Mucosa of stomach (tissue), 1 donor: ENCODE results near the gene VAC14.

Experiments
- H3K27me3 ChIP-seq: one replicate; pipeline ENCODE4 v1.7.0; 2013; ENCODE audit warnings: mild to moderate bottlenecking, low read length; ENCODE audit not compliant: control insufficient read depth, insufficient read depth
- H3K36me3 ChIP-seq: one replicate; pipeline ENCODE4 v1.7.0; 2013; ENCODE audit warnings: low read length; ENCODE audit not compliant: control insufficient read depth, insufficient read depth
- H3K4me1 ChIP-seq: one replicate; pipeline ENCODE4 v1.7.0; 2013; ENCODE audit warnings: mild to moderate bottlenecking, low read length; ENCODE audit not compliant: control insufficient read depth, insufficient read depth
- H3K4me3 ChIP-seq: one replicate; pipeline ENCODE4 v1.7.0; 2013; ENCODE audit warnings: low read length
- H3K9ac ChIP-seq: one replicate; pipeline ENCODE4 v1.7.0; 2013; ENCODE audit warnings: mild to moderate bottlenecking, low read length, moderate library complexity
- H3K9me3 ChIP-seq: one replicate; pipeline ENCODE4 v1.7.0; 2013; ENCODE audit warnings: mild to moderate bottlenecking, low read length, moderate library complexity; ENCODE audit not compliant: control insufficient read depth
- donor health status: Pancreatic carcinoma.

VAC14 gene

GRCh38 chr16:70696355-70696754 lies 104.6 kb downstream of the VAC14 start:
- Histone ChIP-seq H3K9me3 (no peaks in the 10 kb centered on the region), H3K9ac (peak overlapping the region; percentile 32), H3K4me1 (peaks cover 60% of the 10 kb centered on the region), H3K27me3 (no peaks in the 10 kb centered on the region), H3K4me3 (no peak overlapping the region), H3K36me3 (no peaks in the 10 kb centered on the region)

DNA sequence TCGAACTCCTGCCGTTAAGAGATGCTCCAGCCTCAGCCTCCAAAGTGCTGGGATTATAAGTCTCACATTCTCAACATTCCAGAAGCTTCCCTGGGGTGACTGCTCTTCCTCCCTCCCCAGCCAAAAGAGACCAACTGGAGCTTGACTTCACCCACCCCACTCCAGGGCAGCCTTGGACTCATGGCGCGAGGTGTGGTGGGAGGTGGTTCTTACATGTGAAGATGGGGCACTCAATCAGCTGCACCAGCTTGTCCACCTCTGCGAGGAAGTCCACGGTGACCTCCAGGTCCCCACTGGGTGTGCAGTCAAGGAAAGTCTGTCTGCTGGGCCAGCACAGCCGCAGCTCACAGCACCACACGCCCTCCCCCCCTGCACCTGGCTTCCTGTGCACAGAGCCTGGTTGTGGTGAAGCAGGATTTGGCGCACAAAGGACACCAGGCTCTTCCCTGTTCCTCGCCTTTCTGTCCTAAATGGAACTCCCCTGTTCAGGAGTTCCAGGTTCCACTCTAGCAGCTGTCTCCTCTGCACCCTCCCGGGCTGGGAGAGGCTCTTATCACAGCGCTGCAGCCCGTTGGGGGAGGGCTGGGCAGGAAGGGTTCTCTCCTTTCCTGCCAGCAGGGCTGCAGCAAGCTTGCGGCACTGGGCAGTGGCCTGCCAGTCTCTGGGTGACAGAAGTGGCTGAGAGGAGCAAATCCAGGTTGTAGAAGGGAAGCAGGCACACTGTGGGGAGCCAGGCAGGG lies 105.5 kb downstream of the VAC14 start:
- Histone ChIP-seq H3K27me3 (no peaks in the 10 kb centered on the region), H3K4me3 (no peak overlapping the region), H3K9me3 (no peaks in the 10 kb centered on the region), H3K36me3 (no peaks in the 10 kb centered on the region), H3K9ac (no peak overlapping the region), H3K4me1 (peaks cover 68% of the 10 kb centered on the region)

DNA sequence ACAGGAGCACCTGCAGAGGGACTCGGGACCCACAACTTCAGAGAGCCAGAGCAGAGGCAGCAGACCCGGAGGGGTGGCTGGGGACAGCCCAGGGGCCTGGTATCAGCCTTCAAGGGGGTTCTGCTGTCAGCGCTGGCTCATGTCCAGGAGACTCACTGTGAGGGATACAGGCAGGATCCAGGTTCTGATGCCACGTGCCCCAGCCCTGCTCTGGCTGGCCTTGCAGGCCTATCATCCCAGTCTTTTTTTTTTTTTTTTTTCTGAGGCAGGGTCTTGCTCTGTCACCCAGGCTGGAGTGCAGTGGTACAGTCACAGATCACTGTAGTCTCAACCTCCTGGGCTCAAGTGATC lies 106.1 kb downstream of the VAC14 start:
- no peaks in the 10 kb centered on the region for H3K36me3 ChIP-seq
- H3K4me1 ChIP-seq = peaks cover 70% of the 10 kb centered on the region
- no peak overlapping the region for H3K9ac ChIP-seq
- H3K4me3 ChIP-seq = no peak overlapping the region
- H3K9me3 ChIP-seq = no peaks in the 10 kb centered on the region
- H3K27me3 ChIP-seq = no peaks in the 10 kb centered on the region

- no peaks in the 10 kb centered on the region for H3K36me3 ChIP-seq
- no peak overlapping the region for H3K4me3 ChIP-seq
- peak overlapping the region; percentile 39 for H3K9ac ChIP-seq
These were observed 106.7 kb downstream of the VAC14 start for GRCh38 chr16:70694088-70694867.

DNA sequence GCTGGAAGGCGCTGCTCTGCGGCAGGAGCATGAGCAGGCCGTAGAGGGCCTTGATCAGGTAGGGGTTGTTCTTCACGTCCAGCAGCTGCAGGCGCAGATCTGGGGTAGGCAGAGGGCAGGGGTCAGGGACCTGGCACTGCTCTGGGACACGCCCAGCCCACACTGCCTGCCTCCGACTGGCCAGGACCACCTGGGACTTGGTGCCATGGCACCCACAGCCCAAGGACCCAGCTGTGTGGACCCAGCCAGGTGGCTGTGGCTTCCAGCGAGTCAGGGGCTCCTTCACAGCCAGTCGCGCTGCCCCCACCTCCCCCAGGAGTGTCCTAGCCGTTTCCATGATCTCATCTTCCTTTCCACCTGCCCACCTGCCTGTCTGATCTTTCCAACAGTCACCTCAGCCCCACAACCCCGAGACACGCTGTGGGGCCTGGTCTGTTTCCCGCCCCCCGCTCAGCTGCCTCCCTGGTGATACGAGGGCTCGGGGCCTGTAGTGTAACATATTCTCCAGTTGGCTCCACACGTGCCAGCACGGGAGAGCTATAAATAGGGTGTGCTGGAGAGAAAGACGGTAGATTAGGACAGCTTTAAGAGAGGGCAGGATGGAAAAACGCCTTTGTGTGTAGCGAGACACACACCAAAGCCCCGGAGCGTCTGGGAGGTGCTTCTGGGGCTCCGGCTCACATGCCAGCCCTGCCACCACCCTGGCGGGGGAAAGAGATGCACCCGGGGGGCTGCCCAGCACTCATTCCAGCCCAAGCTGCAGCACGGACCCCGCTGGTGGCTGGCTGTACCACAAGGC lies 107.9 kb downstream of the VAC14 start:
- Histone ChIP-seq H3K9me3 (no peaks in the 10 kb centered on the region), H3K9ac (no peak overlapping the region), H3K27me3 (no peaks in the 10 kb centered on the region), H3K4me3 (no peak overlapping the region), H3K36me3 (no peaks in the 10 kb centered on the region), H3K4me1 (peaks cover 85% of the 10 kb centered on the region)

More at GRCh38 chr16:70694088-70694867, 106.7 kb downstream of the VAC14 start:
- no peaks in the 10 kb centered on the region for H3K27me3 ChIP-seq
- H3K9me3 ChIP-seq = no peaks in the 10 kb centered on the region
- peaks cover 76% of the 10 kb centered on the region for H3K4me1 ChIP-seq

DNA sequence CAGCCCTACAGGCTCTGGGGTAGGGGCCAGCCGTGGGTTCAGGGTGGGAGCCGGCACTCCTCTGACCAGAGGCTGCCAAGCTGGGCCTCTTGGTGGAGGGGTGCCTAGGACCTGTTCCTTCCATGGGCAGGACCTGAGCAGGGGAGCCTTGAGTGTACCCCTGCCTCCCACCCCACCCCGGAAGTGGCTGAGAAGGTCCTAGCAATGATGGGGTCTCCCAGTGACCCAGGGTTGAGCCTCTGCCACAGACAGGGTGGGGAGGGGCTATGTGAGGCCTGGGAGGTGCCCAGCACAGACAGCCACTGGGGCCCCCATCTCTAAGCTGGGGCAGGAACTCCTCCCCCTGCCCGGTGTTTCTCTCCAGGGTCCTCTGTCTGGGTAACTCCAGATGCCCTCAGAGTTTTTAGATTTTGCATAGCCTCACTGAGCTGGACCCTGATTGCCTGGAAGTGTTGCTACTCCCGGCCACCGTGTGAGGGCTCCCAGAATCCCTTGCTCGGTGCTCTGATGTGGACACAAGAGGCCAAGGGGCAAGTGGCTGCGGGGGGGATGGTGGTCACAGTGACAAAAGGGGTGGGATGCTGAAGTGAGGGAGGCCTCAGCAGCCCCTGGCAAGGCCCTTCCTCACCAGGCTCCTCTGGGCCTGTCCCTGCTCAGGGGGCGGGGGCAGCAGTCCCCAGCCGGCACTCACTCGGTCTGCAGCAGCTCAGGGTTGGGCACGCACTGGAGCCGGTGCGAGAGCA lies 108.7 kb downstream of the VAC14 start:
- H3K9ac ChIP-seq = no peak overlapping the region
- no peak overlapping the region for H3K4me3 ChIP-seq
- H3K36me3 ChIP-seq = no peaks in the 10 kb centered on the region
- H3K4me1 ChIP-seq = peaks cover 81% of the 10 kb centered on the region
- H3K27me3 ChIP-seq = no peaks in the 10 kb centered on the region
- H3K9me3 ChIP-seq = no peaks in the 10 kb centered on the region

DNA sequence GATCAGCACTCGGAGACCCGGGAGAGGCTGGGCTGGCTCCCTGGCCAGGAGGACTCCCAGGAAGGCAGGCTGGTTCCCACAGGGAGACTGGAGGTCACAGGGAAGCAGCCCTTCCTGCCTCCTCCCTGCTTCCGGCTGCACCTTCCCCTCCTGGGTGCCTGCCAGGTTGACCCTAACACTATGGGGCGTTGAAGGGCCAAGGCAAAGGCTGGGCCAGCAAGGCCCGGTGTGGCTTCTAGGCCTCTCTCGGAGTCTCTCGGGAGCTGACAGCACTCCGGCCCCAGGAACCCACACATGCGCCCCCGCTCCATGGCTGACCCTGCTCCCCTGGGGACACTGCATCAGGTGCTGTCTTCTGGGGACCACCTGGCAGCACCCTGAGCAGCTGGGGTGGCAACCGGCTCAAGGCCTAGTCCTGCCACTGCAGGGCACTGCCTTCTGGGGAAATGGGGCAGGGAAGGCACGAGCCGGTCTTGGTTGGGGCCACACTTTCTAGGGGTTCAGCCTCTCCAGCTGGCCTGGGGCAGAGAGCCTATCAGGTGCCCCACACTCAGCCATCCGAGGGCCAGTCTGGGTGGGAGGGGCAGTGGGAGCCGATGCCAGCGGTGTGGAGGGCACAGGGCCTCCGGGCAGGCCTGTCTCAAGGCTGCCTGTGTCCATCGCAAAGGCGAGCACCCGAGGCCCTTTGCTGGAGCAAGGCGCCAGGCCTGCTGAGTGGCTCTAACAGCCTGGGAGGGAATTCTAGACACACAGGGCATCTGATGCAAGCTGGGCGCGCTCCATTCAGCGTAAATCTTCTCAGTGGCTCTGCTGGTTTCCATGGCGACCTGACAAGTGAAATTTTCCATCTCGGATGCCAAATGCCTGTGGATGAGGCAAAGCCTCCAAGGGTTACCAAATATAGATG lies 109.5 kb downstream of the VAC14 start:
- no peak overlapping the region for H3K4me3 ChIP-seq
- H3K36me3 ChIP-seq = no peaks in the 10 kb centered on the region
- H3K9ac ChIP-seq = peak overlapping the region; percentile 18
- no peaks in the 10 kb centered on the region for H3K9me3 ChIP-seq
- H3K27me3 ChIP-seq = no peaks in the 10 kb centered on the region
- H3K4me1 ChIP-seq = peaks cover 81% of the 10 kb centered on the region

- no peaks in the 10 kb centered on the region for H3K9me3 ChIP-seq
- H3K27me3 ChIP-seq = no peaks in the 10 kb centered on the region
- H3K4me3 ChIP-seq = no peak overlapping the region
- no peaks in the 10 kb centered on the region for H3K36me3 ChIP-seq
- peaks cover 72% of the 10 kb centered on the region for H3K4me1 ChIP-seq
- H3K9ac ChIP-seq = peak overlapping the region; percentile 8
These were observed 110.7 kb downstream of the VAC14 start for GRCh38 chr16:70689970-70690891.

DNA sequence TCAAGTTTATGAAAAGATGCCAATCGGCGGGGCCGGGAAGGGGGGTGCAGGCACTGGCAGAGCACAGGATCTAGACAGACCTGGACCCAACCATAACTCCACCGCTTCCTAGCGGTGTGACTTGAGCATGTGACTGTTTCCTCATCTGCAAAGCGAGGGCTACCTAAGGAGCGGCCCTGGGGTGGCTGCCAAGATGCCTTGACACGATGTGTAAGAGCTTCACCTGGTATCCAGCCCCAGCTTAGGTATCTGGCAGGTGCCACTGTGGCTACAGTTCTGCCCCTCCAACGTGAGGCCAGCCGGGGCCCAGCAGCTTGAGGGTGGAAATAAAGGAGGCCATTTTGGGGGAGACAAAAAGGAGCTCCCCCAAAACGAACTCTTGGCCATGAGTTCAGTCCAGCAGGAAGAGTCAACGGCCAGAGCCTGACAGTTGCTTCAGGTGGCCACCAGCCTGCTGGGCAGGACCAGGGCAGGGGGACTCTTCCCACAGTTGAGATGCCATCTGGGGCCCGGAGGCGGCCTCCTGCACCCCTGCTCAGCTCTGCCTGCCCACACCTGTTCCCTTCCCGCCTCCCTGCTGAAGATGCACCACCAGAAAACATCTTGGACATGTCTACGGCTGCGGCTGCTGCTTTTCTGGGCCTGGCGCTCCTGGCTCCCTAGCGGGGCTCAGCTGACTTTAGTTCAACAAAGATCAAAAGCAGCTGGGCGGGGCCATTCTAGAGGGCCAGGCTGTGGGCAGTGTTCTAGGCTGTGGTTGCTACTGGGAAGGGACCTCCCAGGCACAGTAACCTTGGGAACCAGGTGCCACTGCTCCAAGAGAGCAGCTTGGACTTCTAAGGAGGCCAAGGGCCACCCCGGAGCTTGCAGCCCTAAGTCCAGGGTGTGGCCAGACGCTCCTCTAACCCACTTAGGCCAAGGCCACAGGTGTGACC lies 111.7 kb downstream of the VAC14 start:
- Histone ChIP-seq H3K4me3 (no peak overlapping the region), H3K9ac (peak overlapping the region; percentile 8), H3K9me3 (no peaks in the 10 kb centered on the region), H3K27me3 (peaks cover 4% of the 10 kb centered on the region), H3K36me3 (no peaks in the 10 kb centered on the region), H3K4me1 (peaks cover 68% of the 10 kb centered on the region)
